Activated naive CD8-positive, alpha-beta T cell treated with anti-CD3 and anti-CD28 coated beads for 36 hours (primary cell): Measurements from ENCODE around the gene HNRNPH1. TPM values are rescaled to one million over a fixed set of nuclear protein-coding genes. Genes with fewer than 3 reads are reported as not detected.
"Not testable (repeated sequence)": the region's sequence is repeated elsewhere in the genome, so short reads cannot be mapped to it uniquely, and the experiment has no call there.

Experiments used
- DNase-seq: peaks from one replicate; pipeline ENCODE4 v3.0.0; 2021
- H3K27ac Mint-ChIP-seq: one replicate; pipeline ENCODE4 v1.8.0; 2022; ENCODE audit warnings: mild to moderate bottlenecking, moderate library complexity, mixed read lengths
- H3K27me3 Mint-ChIP-seq: one replicate; pipeline ENCODE4 v1.8.0; 2022; ENCODE audit warnings: mild to moderate bottlenecking, mixed read lengths
- H3K36me3 Mint-ChIP-seq: one replicate; pipeline ENCODE4 v1.8.0; 2021; ENCODE audit warnings: mild to moderate bottlenecking, mixed read lengths
- H3K4me1 Mint-ChIP-seq: one replicate; pipeline ENCODE4 v1.8.0; 2021; ENCODE audit warnings: mixed read lengths
- H3K4me3 Mint-ChIP-seq: one replicate; pipeline ENCODE4 v1.8.0; 2022; ENCODE audit warnings: mild to moderate bottlenecking, moderate library complexity, mixed read lengths
- H3K9me3 Mint-ChIP-seq: one replicate; pipeline ENCODE4 v1.8.0; 2022; ENCODE audit warnings: mixed read lengths
- total RNA-seq, 2 experiments: library from RNA; stranded (reverse); gene quantifications; one replicate each; pipeline ENCODE4 v1.2.3, GENCODE V29; 2021

The HNRNPH1 gene, protein sequence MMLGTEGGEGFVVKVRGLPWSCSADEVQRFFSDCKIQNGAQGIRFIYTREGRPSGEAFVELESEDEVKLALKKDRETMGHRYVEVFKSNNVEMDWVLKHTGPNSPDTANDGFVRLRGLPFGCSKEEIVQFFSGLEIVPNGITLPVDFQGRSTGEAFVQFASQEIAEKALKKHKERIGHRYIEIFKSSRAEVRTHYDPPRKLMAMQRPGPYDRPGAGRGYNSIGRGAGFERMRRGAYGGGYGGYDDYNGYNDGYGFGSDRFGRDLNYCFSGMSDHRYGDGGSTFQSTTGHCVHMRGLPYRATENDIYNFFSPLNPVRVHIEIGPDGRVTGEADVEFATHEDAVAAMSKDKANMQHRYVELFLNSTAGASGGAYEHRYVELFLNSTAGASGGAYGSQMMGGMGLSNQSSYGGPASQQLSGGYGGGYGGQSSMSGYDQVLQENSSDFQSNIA
- total RNA-seq, result 100 to 1,000 TPM; 840 to 912 TPM

GRCh38 chr5:179623003-179623905 lies at the start of gene HNRNPH1:
HNRNPH1 (minus strand) TSS chr5:179623671; CDS start chr5:179623133, 538 bp downstream.
- Mint-ChIP-seq H3K27me3 (peaks cover 8% of the 10 kb centered on the region), H3K4me1 (peaks cover 38% of the 10 kb centered on the region), H3K27ac (peak within 1 kb of the TSS; percentile 97), H3K36me3 (peaks cover 51% of the 10 kb centered on the region), H3K4me3 (peak within 1 kb of the TSS; percentile 95), H3K9me3 (no peaks in the 10 kb centered on the region)
- DNase-seq, result peak; percentile 96

GRCh38 chr5:179668391-179668790 lies 44.9 kb upstream of the HNRNPH1 start:
- Mint-ChIP-seq H3K9me3 (no peaks in the 10 kb centered on the region), H3K4me1 (no peaks in the 10 kb centered on the region), H3K27ac (no peak overlapping the region), H3K36me3 (peaks cover 3% of the 10 kb centered on the region), H3K27me3 (no peaks in the 10 kb centered on the region), H3K4me3 (no peak overlapping the region)
- DNase-seq, result peak; percentile 17

DNA sequence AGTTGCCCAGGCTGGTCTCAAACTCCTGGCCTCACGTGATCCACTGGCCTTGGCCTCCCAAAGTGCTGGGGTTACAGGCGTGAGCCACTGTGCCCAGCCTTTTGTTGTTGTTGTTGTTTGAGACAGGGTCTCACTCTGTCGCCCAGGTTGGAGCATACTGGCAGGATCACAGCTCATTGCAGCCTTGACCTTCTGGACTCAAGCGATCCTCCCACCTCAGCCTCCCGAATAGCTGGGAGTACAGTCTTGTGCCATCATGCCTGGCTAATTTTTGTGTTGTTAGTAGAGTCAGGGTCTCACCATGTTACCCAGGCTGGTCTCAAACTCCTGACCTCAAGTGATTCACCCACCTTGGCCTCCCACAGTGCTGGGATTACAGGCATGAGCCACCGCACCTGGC lies 38.2 kb upstream of the HNRNPH1 start:
- not testable (repeated sequence) for H3K27ac Mint-ChIP-seq, DNase-seq, H3K36me3 Mint-ChIP-seq, H3K27me3 Mint-ChIP-seq, H3K9me3 Mint-ChIP-seq, H3K4me1 Mint-ChIP-seq, H3K4me3 Mint-ChIP-seq

DNA sequence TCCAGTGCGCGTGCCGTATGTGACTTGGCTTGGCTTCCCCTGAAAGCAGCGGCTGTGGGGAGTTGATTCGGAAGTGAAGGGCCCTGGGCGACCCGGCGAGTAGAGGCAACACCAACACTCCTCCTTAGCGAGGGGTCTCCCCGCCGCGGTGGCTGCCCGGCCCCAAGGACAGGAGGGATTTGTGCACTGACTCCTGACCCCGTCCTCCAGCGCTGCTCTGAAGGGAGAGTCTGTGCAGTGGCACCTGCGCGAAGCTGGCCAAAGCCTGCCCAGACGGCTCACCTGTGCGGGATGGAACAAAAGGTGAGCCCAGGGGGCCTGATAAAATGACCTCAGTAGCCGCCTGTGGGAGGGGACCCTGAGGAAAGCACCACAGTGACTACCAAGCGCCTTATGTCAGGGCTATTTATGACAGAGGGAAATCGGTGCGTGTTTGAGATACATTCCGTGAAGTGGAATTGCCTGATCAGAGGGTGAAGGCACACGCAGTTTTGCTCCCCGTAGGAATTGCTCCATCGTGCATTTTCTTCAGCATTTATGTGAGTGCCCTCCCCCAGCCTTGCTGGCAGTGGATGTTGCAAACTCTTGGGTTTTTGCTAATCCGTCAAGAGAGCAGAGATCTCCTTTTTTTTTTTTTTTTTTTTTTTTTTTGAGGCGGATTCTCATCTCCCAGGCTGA lies 34.8 kb upstream of the HNRNPH1 start:
- H3K27ac Mint-ChIP-seq, result not testable (repeated sequence)

GRCh38 chr5:179657302-179658178 lies 34.1 kb upstream of the HNRNPH1 start:
- H3K9me3 Mint-ChIP-seq, DNase-seq, H3K27ac Mint-ChIP-seq, H3K27me3 Mint-ChIP-seq, H3K4me3 Mint-ChIP-seq, H3K36me3 Mint-ChIP-seq, H3K4me1 Mint-ChIP-seq: not testable (repeated sequence)

More for the DNA sequence above, 34.8 kb upstream of the HNRNPH1 start:
- not testable (repeated sequence) for DNase-seq, H3K4me1 Mint-ChIP-seq, H3K27me3 Mint-ChIP-seq, H3K36me3 Mint-ChIP-seq, H3K9me3 Mint-ChIP-seq
- H3K4me3 Mint-ChIP-seq, result peak overlapping the region; percentile 77

- H3K27ac Mint-ChIP-seq, DNase-seq, H3K9me3 Mint-ChIP-seq, H3K27me3 Mint-ChIP-seq, H3K4me3 Mint-ChIP-seq, H3K36me3 Mint-ChIP-seq, H3K4me1 Mint-ChIP-seq: not testable (repeated sequence)
These were observed 29.7 kb upstream of the HNRNPH1 start for GRCh38 chr5:179653135-179653534.

DNA sequence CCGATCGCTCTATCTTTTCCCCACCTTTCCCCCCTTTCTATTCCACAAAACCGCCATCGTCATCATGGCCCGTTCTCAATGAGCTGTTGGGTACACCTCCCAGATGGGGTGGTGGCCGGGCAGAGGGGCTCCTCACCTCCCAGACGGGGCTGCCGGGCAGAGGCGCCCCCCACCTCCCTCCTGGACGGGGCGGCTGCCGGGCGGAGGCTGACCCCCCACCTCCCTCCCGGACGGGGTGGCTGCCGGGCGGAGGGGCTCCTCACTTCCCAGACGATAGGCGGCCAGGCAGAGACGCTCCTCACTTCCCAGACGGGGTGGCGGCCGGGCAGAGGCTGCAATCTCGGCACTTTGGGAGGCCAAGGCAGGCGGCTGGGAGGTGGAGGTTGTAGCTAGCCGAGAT lies 26.8 kb upstream of the HNRNPH1 start:
- H3K4me1 Mint-ChIP-seq, DNase-seq, H3K36me3 Mint-ChIP-seq, H3K9me3 Mint-ChIP-seq, H3K27ac Mint-ChIP-seq, H3K4me3 Mint-ChIP-seq, H3K27me3 Mint-ChIP-seq: not testable (repeated sequence)

DNA sequence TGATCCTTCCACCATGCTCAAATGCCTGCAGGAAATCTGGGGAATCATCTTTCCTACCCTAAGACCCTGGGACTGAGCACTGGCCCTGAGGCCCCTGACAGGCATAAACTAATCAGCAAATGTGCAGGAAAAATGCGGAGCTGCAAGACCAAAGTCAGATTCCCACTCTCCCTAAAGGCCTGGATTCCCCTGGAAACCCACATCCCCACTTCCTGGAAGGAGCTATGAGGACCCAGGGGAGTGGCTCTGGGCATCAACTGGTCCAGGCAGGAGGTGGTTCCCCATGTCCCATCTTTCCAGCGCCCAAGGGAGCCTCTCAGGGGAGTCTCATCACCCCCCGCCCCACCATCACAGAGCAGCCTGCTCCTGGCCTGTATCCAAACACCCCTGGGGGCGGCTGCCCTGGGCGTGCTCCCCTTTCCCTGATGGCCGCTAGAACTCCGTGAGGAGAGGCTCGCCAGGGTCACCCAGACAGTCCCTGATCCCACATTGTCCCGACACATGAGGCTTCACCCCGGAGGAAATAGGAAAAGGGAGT lies 25.8 kb upstream of the HNRNPH1 start:
- H3K27ac Mint-ChIP-seq, H3K36me3 Mint-ChIP-seq, H3K4me1 Mint-ChIP-seq, H3K27me3 Mint-ChIP-seq, H3K4me3 Mint-ChIP-seq, DNase-seq, H3K9me3 Mint-ChIP-seq: not testable (repeated sequence)

- no peak overlapping the region for H3K27ac Mint-ChIP-seq
- no peaks in the 10 kb centered on the region for H3K9me3 Mint-ChIP-seq
These were observed 24.9 kb upstream of the HNRNPH1 start for GRCh38 chr5:179648410-179648809.

DNA sequence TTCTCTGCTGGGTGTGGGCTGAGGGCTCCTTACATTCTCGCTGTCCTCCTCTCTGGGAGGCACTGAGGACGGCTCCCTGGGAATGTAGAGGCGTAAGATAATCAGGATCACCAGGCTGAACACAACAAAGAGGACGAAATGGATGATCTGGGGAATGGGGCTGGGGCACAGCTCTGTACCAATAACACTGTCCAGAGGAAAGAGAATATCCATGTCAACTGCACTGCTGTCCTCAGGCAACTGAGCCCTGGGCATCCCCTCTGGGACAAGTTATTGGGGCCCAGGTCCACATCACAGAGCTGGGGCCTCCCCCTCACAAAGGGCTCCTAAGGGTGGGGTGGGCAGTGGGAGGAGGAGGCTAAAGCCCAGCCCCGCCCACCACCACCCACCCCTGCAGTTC lies 21.3 kb upstream of the HNRNPH1 start:
- not testable (repeated sequence) for H3K27me3 Mint-ChIP-seq, H3K4me1 Mint-ChIP-seq, DNase-seq, H3K9me3 Mint-ChIP-seq, H3K36me3 Mint-ChIP-seq, H3K27ac Mint-ChIP-seq, H3K4me3 Mint-ChIP-seq

More at GRCh38 chr5:179648410-179648809, 24.9 kb upstream of the HNRNPH1 start:
- H3K27me3 Mint-ChIP-seq, result no peaks in the 10 kb centered on the region
- DNase-seq, result no peak
- no peak overlapping the region for H3K4me3 Mint-ChIP-seq
- no peaks in the 10 kb centered on the region for H3K4me1 Mint-ChIP-seq
- H3K36me3 Mint-ChIP-seq, result no peaks in the 10 kb centered on the region

DNA sequence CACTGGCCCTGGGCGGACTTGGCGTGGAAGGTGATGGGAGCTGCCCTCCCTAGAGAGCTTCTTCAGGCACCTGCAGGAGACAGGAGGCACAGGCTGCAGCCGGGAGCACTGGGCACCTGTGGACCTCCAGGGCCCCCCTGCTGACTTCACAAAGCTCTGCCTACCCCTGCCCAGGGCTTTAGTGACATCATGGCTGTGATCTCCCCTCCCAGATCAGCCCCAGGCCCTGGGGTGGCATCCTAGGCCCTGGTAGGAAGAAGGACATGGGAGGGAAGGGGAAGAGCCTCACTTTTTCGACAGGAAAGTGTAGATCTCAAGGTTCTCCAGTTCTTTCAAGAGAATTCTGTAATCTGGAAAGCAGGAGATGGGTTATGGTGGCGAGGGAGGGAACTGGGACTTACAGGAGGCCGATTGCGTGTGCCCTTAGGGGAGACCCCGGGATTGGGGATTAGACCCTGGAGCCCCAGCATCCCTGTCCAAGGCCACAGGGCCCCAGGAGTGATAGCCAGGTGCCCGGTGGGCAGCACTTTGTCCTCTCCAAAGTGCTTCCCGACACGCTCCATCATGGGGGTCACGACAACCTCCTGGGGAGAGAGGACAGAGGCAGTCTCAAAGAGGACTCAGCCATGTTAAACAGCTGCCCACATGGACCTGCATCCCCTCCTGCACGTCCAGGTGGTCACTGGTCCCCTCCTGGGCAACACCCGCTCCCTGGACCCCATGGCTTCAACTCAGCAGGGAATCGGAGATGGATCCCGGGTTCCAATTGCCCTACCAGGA lies 19.9 kb upstream of the HNRNPH1 start:
- H3K9me3 Mint-ChIP-seq, DNase-seq, H3K36me3 Mint-ChIP-seq, H3K27ac Mint-ChIP-seq, H3K27me3 Mint-ChIP-seq, H3K4me1 Mint-ChIP-seq, H3K4me3 Mint-ChIP-seq: not testable (repeated sequence)

DNA sequence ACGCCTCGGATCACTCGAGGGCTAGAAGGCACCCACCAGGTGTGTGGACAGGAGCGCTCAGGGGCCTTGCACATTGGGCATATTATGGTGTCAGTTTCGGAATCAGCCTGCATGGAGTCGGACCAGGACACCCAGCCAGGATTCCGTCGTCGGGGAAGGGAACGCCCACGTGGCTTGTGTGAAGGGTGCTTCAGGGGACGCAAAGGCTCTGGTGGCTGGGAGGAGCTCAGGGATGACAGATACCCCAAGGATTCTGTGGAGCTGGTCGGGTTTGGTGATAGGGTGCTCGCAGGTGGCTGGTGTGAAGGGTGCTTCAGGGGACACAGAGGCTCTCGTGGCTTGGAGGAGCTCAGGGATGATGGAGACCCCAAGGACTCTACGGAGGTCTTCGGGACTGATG lies 19.2 kb upstream of the HNRNPH1 start:
- not testable (repeated sequence) for H3K36me3 Mint-ChIP-seq, H3K9me3 Mint-ChIP-seq, DNase-seq, H3K27me3 Mint-ChIP-seq, H3K4me3 Mint-ChIP-seq, H3K4me1 Mint-ChIP-seq, H3K27ac Mint-ChIP-seq

DNA sequence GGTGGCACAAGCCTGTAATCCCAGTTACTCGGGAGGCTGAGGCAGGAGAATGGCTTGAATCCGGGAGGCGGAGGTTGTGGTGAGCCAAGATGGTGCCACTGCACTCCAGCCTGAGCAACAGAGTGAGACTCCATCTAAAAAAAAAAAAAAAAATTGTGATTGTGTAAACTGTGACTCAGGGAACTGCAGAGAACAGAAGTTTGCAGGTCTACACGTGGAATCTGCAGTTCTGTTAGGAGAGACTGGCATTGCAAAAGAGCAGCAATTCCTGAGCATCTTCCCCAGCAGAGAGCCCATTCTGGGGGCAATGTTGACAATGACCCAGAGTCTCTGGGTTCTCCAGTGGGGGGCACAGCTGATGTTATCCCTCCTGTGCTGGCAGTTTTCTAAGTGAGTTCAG lies 18.3 kb upstream of the HNRNPH1 start:
- H3K36me3 Mint-ChIP-seq, H3K4me1 Mint-ChIP-seq, H3K27me3 Mint-ChIP-seq: not testable (repeated sequence)

More for the DNA sequence above, 18.3 kb upstream of the HNRNPH1 start:
- H3K4me3 Mint-ChIP-seq, H3K9me3 Mint-ChIP-seq, DNase-seq, H3K27ac Mint-ChIP-seq: not testable (repeated sequence)
